GM18517 (cell line): Measurements from ENCODE around the gene CELSR1.
"Not testable (repeated sequence)": the region's sequence is repeated elsewhere in the genome, so short reads cannot be mapped to it uniquely, and the experiment has no call there.

ENCODE experiments used
- ATAC-seq: cut with Tn5 transposase; IDR thresholded peaks from one replicate; pipeline ENCODE4 v1.9.1; 2021; ENCODE audit warnings: mild to moderate bottlenecking, moderate library complexity; ENCODE audit not compliant: unreplicated experiment

CELSR1 gene

GRCh38 chr22:46514592-46515207 is 22.7 kb downstream of the CELSR1 start:
- no peak for ATAC-seq

DNA sequence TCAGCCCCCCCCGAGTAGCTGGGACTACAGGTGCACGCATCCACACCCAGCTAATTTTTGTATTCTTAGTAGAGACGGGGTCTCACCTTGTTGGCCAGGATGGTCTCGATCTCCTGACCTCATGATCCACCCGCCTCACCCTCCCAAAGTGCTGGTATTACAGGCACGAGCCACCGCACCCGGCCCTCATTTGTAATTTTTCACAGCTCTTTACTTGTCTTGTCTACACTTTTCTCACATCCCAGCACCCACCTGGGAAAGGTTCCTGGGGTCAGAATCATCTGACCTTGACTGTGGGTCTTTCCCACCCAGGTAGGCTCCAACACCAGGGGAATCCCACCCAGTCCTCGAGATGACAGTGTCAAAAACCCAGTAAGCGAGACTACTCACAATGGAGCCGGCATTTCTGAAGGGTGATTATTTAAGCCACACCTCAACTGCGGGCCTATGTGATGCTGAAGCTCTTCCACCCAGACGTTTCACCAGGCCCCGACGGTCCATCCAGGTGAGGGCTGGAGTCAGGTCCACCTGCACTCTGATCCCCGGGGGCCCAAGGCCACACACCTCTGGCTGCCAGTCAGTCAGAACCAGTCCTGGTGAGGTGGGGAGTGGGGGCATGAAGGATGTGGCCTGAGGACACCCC is 23.4 kb downstream of the CELSR1 start:
- no peak for ATAC-seq

DNA sequence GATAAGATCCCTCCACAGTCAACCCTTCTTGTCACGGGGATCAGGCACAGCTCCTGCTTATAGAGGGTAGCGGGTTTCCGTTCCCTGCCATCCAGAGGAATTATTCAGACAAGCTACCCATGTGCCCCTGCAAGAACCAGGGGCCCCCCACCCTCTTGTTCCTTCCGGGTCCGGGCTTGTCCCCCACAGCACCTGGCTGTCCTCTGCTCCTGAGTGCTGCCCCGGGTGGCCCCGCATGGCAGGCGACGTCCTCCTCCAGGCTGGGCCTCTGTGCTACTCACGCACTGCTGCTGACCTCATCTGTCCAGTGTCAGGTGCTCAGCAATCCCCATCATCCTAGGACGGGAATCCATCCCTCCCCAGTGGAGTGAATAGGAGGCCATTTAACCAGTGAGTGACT is 24.7 kb downstream of the CELSR1 start:
- no peak for ATAC-seq

DNA sequence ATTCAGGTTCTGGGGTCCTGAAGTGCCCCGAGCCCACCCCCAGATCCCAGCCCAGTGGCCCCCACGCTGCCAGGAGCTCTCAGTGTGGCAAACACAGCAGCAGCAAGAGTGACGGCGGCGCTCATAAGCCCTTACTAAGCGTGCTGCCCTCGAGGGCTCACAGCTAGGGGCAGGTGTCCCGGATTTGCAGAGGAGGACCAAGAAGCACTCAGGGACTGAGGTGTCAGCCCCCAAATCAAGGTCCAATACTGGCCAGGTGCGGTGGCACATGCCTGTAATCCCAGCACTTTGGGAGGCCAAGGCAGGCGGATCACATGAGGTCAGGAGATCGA is 25.4 kb downstream of the CELSR1 start:
- no peak for ATAC-seq

DNA sequence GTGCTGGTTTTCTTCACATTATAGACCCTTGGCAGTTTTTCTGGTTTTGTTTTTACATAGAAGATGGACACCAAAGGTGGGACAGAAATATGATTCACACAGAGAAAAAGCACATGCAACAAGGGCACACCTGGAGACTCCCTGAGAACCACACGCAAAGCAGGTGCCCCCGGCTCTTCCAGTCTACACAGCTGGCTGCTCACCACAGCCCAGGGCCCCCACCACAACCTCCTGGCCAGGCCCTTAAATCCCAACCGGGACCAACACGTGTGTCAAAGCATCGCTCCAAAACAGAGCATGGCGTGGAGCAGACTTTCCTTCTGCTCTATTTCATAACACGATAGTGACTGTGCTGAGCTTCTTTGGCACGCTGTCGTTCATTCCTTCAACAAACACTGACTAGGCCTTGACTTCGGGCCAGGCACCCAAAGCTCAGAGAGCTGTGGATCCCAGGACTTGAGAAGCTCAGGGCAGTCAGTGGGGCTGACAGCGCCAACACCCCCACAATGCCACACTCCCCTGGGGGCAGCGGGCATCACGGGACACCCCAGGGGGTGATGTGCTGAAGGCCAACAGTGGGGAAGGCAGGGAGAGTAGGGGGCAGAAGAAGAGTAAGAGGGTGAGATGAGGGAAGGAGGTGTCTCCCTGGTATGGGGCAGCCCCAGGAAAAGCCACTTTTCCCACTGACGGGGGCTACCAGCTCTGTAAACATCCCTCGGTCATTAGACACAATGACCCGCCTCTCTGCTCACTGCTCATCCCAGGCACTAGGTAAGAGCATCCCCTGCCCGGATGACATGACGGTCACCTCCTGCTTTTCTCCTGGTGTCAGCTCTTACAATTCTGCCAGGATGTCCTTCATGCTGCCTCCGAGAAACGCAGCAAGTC is 26.0 kb downstream of the CELSR1 start:
- no peak for ATAC-seq

DNA sequence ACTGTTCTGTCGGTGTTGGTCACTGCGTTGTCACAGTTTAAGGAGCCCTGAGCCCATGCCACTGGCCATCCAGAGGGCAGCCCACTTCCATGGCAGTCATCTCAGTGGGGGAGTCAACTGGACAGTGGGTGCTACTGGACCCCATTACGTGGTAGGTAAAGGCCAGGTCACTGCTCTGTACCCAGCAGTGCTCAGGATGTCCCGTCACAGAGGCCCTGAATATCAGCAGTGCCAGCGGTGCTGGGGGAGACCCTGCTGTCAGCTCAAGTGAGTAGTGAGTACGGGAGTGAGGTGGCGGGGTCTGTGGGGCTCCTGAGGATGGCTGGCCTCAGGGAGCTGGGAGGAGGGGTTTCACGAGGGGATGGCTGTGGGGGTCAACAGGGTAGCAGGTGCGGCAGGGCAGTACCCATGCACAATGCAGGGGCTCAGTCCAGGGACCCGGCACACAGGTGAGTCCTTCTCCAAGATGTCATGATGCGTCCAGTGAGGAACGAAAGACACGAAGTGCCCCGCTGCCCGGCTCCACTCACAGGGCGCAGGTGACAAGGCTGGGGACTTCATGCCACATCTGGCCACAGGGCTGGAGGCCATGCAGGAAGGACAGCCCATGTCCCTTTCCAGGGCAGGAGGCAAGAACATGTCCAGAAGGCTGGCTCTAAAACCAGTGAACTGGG is 27.9 kb downstream of the CELSR1 start:
- ATAC-seq: no peak

DNA sequence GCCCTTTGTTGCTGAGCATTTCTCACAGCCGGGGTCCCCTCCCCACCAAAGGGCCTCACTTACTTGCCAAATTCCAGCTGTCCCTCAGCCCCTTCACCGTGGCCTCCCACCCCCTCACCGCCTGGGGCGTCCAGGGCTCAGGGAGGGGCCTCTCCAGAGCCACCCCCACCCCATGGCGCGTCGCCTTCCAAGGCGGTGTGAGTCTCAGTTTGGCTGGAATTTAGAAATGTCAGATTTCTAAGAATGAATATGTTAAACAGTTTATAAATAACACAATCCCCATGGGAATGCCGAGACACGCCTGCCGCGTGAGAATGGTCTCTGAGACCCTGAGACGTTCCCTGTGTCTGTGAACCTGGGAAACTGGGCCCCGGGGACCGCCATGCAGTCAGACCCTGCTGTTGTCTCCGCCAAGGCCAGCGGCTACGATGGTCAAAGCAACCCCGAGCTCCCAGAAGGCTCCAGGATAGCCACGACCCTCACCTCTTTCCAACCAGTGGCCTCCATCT is 28.9 kb downstream of the CELSR1 start:
- no peak for ATAC-seq

- ATAC-seq: no peak
Measured at GRCh38 chr22:46507451-46508425, 29.7 kb downstream of the CELSR1 start.

DNA sequence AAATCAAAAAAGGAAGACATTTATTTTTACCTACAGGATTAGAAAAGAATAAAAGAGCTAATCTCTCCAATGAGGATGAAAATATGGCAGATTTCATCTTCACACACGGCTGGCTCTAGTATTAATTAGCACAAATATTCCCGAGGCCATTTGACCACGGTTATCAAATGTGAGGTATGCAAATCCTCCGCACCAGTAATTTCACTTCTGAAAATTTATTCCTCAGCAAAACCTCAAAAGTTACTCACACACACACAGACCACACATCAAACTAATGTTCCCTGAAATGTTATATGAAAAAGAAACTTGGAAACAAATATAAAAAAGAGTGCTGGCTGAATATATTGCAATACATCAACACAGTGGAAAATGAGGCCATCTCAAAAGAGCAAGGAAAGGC is 32.8 kb downstream of the CELSR1 start:
- no peak for ATAC-seq

DNA sequence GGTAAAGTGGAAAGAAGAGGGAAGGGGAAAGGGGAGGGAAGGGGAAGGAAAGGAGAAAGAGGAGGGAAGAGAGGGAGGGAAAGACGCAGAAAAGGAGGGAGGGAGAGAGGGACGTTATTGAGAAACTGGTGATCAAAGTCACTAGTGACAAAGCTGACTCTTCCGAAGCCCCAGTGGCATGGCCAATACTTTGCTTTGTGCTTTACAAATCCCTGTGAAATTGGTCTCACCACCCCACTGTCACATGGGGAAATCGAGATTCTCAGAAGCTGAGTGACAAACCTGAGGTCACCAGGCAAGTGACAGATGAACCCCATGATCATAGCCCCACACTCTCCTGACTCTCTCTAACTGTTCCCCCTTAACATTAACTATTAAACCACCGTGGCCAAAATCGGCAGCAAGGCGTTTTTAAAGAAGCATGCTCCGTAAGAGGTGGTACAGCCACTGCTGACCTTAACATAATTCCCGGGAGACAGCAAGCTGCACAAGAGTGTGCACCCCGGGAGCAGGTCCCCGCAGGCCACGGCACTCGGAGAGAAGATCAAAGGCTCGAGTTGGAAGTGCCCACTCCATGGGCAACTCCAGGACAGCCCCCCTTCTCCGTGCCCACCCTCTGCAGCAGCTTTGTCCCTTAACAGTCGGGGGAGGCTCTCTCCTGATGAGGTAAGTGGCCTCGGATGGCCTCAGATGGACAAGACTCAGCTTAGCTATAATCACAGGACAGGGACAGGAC is 34.8 kb downstream of the CELSR1 start:
- ATAC-seq: no peak

DNA sequence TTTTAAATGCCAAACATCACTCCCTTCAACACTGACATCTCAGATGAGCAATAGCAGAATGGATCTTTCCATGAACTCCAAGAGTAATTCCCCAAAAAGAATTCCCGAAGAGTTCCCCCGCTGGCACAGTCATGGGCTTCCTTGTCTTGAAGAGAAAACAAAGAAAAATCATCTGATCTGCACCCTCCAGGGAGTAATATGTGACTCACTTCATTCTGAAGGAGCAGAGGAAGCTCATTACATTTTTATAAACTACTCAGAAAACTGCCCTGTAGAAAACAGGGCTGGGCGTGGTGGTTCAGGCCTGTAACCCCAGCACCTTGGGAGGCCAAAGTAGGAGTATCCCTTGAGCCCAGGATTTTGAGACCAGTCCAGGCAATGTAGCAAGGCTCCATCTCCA is 35.7 kb downstream of the CELSR1 start:
- no peak for ATAC-seq

GRCh38 chr22:46501265-46501664 is 36.2 kb downstream of the CELSR1 start:
- not testable (repeated sequence) for ATAC-seq

- no peak for ATAC-seq
Measured at GRCh38 chr22:46500201-46500600, 37.2 kb downstream of the CELSR1 start.

DNA sequence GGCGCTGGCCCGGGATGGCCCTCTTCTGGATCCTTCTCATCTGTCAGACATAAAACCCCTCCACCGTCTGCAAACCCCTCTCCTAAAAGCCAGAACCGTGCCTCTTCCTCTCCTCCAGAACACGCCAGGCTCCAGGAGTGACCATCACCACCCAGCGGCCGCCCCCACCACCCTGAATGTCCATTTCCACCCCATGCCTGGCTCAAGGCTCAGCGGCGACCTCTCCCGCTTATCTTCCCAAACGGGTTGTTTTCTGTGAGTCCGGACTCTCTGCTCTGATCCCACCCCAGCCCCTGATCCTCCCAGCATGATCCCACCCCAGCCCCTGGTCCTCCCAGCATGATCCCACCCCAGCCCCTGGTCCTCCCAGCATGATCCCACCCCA is 37.6 kb downstream of the CELSR1 start:
- no peak for ATAC-seq

DNA sequence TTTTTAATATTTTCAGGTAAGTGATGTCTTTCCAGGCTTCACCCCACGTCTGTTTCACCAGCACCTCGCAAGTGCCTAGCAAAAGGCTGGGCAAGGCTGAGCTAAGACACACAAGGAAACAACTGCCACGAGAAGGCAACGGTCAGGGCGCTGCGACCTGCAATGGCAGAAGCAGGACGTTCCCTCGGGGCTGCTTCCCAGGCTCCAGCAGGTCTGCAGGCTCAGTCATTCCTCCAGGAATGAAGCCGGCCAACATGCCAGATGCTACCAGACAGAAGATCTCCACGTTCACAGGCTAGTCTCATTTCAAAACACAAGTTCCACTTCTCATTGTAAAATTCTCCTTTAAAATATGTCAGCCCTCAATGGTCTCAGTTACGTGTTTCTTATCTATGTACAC is 45.5 kb downstream of the CELSR1 start:
- ATAC-seq: no peak

GRCh38 chr22:46490538-46490937 is 46.9 kb downstream of the CELSR1 start:
- no peak for ATAC-seq

GRCh38 chr22:46486996-46487717 is 50.3 kb downstream of the CELSR1 start:
- no peak for ATAC-seq

- ATAC-seq: no peak
Measured at GRCh38 chr22:46484861-46485595, 52.4 kb downstream of the CELSR1 start.
